OCI-LY7 (cell line): Measurements from ENCODE around the gene PRKG1. TPM values are rescaled to one million over a fixed set of nuclear protein-coding genes. Genes with fewer than 3 reads are reported as not detected.

Source experiments
- BruUV-seq: library from RNA; stranded (reverse); fragments of 400-500 nt; replicated peaks from 2 replicates; lab custom pipeline; 2021; lab: Mats Ljungman, UMichigan
- CTCF ChIA-PET: fragments of 300-600 bp; sonication (Branson Sonifier 250); formaldehyde crosslinking; loops from one replicate; lab custom pipeline; 2022; ENCODE audit warnings: antibody characterized with exemption; ENCODE audit not compliant: unreplicated experiment; lab: Charles Lee
- POLR2A ChIA-PET: fragments of 300-600 bp; sonication (Branson Sonifier 250); formaldehyde crosslinking; loops from one replicate; lab custom pipeline; 2022; ENCODE audit warnings: antibody characterized with exemption; lab: Charles Lee
- DNase-seq: peaks from one replicate; pipeline ENCODE4 v3.0.0-alpha.2; 2015; ENCODE audit warnings: low spot score
- H2AFZ ChIP-seq: fragments of 200-600 bp; sonication (generic), shearing (Covaris generic); 2 replicates; pipeline ENCODE4 v1.6.1; 2014; ENCODE audit warnings: mild to moderate bottlenecking, antibody characterized with exemption, low read length, moderate library complexity
- H3K27ac ChIP-seq: fragments of 200-600 bp; sonication (generic); 2 replicates; pipeline ENCODE4 v1.5.1; 2014; ENCODE audit warnings: mixed run types, low read depth, mild to moderate bottlenecking, moderate library complexity, low read length, inconsistent platforms; ENCODE audit not compliant: poor library complexity, severe bottlenecking
- H3K36me3 ChIP-seq: fragments of 200-600 bp; sonication (generic); 2 replicates; pipeline ENCODE4 v1.6.1; 2014; ENCODE audit warnings: mild to moderate bottlenecking, antibody characterized with exemption, low read length, moderate library complexity, mixed read lengths; ENCODE audit not compliant: insufficient read depth
- H3K4me1 ChIP-seq: fragments of 200-600 bp; sonication (generic); 2 replicates; pipeline ENCODE4 v1.5.1; 2014; ENCODE audit warnings: mild to moderate bottlenecking, low read length; ENCODE audit not compliant: insufficient read depth, poor library complexity, severe bottlenecking
- H3K4me2 ChIP-seq: fragments of 200-600 bp; sonication (generic); 2 replicates; pipeline ENCODE4 v1.6.1; 2014; ENCODE audit warnings: mild to moderate bottlenecking, low read length
- H3K4me3 ChIP-seq: fragments of 200-600 bp; sonication (generic); 2 replicates; pipeline ENCODE4 v1.5.1; 2014; ENCODE audit warnings: mild to moderate bottlenecking, low read depth, low read length; ENCODE audit not compliant: poor library complexity, severe bottlenecking
- H3K79me2 ChIP-seq: fragments of 200-600 bp; sonication (generic); 2 replicates; pipeline ENCODE4 v1.6.1; 2016; ENCODE audit warnings: low read depth, mild to moderate bottlenecking, low read length, moderate library complexity, mixed read lengths; ENCODE audit not compliant: insufficient read depth
- H3K9me2 ChIP-seq: fragments of 200-600 bp; sonication (generic); 2 replicates; pipeline ENCODE4 v1.6.1; 2016; ENCODE audit warnings: mild to moderate bottlenecking, low read length, mixed read lengths; ENCODE audit not compliant: insufficient read depth
- H3K9me3 ChIP-seq: fragments of 200-600 bp; sonication (generic); 2 replicates; pipeline ENCODE4 v1.6.1; 2014; ENCODE audit warnings: mild to moderate bottlenecking, mixed run types, low read length, mixed read lengths
- H4K20me1 ChIP-seq: fragments of 200-600 bp; sonication (generic); 2 replicates; pipeline ENCODE4 v1.6.1; 2014; ENCODE audit warnings: mild to moderate bottlenecking, antibody characterized with exemption, low read length, moderate library complexity, mixed read lengths; ENCODE audit not compliant: insufficient read depth
- EZH2phosphoT487 ChIP-seq: fragments of 200-600 bp; sonication (generic); IDR thresholded peaks from 2 replicates; pipeline ENCODE4 v1.6.1; 2018; ENCODE audit warnings: low read depth, borderline replicate concordance, mild to moderate bottlenecking, mixed run types, antibody characterized with exemption, low read length, moderate library complexity, mixed read lengths
- intact Hi-C: fragments of 100-400 bp; cut with micrococcal nuclease; formaldehyde crosslinking; loops from one replicate; pipeline ENCODE4 v1.10.0; 2022; ENCODE audit not compliant: unreplicated experiment
- total RNA-seq, 2 experiments: library from RNA; depleted of rRNA in 1 of 2; stranded (reverse); fragments of >200 nt in 1 of 2; shearing (Covaris generic) in 1 of 2; gene quantifications; 2 replicates each; pipeline ENCODE4 v1.2.3, GENCODE V29; 2014 to 2022
- TF ChIP-seq, protein P1 (sequence below): fragments of 200-600 bp; sonication (generic); conservative IDR thresholded peaks from 2 replicates; pipeline ENCODE4 v1.5.1; 2014; ENCODE audit warnings: mild to moderate bottlenecking, antibody characterized with exemption, low read length, moderate library complexity, mixed read lengths

Gene PRKG1
- total RNA-seq, 2 experiments from 2014 or later, result not detected

DNA sequence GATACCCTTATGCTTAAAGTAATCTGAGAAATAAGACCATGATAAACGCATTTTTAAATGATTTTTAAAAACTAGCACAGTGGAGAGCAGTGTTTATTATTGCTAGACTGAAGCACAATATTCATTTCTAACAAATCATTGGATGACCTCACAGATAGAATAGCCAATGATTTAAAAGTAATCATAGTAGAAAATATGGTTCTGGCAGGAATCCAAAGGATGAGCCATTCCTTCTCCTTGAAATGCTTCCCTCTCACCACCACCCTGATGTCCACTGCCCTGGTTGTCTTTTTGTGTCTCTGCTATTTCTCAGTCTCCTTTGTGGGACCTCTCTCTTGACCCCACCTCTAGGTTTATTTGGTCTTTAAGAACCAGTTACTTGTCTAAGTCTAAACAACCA is 64.9 kb downstream of the PRKG1 start:
- no peaks in the 10 kb centered on the region for H3K9me3 ChIP-seq
- no peak overlapping the region for H3K4me3 ChIP-seq
- POLR2A ChIA-PET, result no interaction called here
- no peaks in the 10 kb centered on the region for H3K79me2 ChIP-seq
- H3K4me1 ChIP-seq, result no peaks in the 10 kb centered on the region
- no peak overlapping the region for H3K4me2 ChIP-seq
- TF ChIP-seq, protein P1, sequence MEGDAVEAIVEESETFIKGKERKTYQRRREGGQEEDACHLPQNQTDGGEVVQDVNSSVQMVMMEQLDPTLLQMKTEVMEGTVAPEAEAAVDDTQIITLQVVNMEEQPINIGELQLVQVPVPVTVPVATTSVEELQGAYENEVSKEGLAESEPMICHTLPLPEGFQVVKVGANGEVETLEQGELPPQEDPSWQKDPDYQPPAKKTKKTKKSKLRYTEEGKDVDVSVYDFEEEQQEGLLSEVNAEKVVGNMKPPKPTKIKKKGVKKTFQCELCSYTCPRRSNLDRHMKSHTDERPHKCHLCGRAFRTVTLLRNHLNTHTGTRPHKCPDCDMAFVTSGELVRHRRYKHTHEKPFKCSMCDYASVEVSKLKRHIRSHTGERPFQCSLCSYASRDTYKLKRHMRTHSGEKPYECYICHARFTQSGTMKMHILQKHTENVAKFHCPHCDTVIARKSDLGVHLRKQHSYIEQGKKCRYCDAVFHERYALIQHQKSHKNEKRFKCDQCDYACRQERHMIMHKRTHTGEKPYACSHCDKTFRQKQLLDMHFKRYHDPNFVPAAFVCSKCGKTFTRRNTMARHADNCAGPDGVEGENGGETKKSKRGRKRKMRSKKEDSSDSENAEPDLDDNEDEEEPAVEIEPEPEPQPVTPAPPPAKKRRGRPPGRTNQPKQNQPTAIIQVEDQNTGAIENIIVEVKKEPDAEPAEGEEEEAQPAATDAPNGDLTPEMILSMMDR, result no peak
- TF ChIP-seq EZH2phosphoT487, result no peak
- H2AFZ ChIP-seq, result no peak overlapping the region
- no peaks in the 10 kb centered on the region for H3K9me2 ChIP-seq
- no peaks in the 10 kb centered on the region for H3K36me3 ChIP-seq
- DNase-seq, result no peak
- CTCF ChIA-PET, result no interaction called here
- intact Hi-C loops, result loop anchor here (10.0 kb wide), 1 partner anchor 516 kb away; no protein-coding TSS in a partner anchor
- H4K20me1 ChIP-seq, result no peaks in the 10 kb centered on the region
- H3K27ac ChIP-seq, result no peak overlapping the region
- BruUV-seq, result no TSS peak

DNA sequence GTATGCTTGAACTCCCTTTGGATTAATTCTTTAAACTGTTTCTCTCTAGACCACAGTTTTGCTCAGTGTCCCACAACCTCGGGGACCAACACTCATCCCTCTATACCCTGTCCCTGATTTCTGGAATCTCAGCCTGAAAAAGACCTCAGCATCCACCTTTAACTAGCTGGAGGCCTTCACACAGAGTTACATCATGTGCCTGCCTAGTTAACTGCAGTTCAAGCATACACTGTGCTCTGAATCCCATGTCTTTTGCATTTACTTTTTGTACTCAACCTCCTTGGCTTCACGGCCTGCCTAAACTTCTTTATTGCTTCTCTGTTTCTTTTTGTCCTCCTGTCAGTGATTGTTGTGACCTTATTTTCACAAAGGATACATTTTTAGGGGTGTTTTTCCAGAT is 66.7 kb downstream of the PRKG1 start:
- Histone ChIP-seq H3K4me3 (no peak overlapping the region), H4K20me1 (no peaks in the 10 kb centered on the region), H3K9me2 (no peaks in the 10 kb centered on the region), H3K4me1 (no peaks in the 10 kb centered on the region), H3K79me2 (no peaks in the 10 kb centered on the region), H3K4me2 (no peak overlapping the region), H3K9me3 (no peaks in the 10 kb centered on the region), H2AFZ (no peak overlapping the region), H3K36me3 (no peaks in the 10 kb centered on the region), H3K27ac (no peak overlapping the region)
- no peak for DNase-seq
- ChIA-PET POLR2A (interaction anchor here (0.5 kb wide), 1 partner anchor 584 kb away, joined by 4 read pairs; no protein-coding TSS in a partner anchor), CTCF (no interaction called here)
- intact Hi-C loops, result no loop called here
- TF ChIP-seq, protein P1, result no peak
- TF ChIP-seq EZH2phosphoT487, result no peak
- BruUV-seq, result no TSS peak

DNA sequence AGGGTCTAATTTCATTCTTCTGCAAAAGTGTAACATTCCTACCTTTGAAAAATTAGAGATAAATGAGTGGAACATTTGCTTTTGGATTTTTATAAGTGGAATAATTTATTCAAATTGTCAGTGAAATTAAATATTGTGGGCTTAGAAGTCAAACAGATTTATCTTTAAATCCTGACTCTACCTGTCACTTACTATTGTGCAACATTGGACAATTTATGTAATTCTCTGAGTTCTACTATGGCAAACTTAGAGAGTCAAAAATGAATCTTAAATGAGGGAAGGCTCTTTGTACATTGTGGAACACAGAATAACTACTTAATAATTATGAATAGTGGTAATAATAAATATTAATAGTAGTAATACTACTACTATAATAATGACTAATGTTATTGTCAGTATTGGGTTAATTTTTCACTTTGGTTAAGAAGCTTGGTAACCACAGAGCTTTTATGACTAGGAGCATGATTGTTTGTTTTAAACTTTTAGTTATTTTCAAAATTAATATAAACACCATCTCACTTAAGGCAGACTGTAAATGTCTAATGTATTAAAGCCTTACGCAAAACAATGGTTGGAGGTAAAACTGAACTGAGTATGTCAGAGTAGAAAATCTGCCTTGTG is 70.0 kb downstream of the PRKG1 start:
- H3K9me3 ChIP-seq, result no peaks in the 10 kb centered on the region
- POLR2A ChIA-PET, result no interaction called here
- no TSS peak for BruUV-seq
- no peaks in the 10 kb centered on the region for H3K4me1 ChIP-seq
- CTCF ChIA-PET, result no interaction called here
- no peak for TF ChIP-seq EZH2phosphoT487
- TF ChIP-seq, protein P1, result no peak
- no peak overlapping the region for H3K4me2 ChIP-seq
- no peaks in the 10 kb centered on the region for H3K79me2 ChIP-seq
- DNase-seq, result no peak
- intact Hi-C loops, result no loop called here
- H3K27ac ChIP-seq, result no peak overlapping the region
- no peak overlapping the region for H3K4me3 ChIP-seq
- no peaks in the 10 kb centered on the region for H3K36me3 ChIP-seq
- H3K9me2 ChIP-seq, result no peaks in the 10 kb centered on the region
- no peaks in the 10 kb centered on the region for H4K20me1 ChIP-seq
- H2AFZ ChIP-seq, result no peak overlapping the region
